Neural crest cell (in vitro differentiated cells): Measurements from ENCODE around the gene CHID1. TPM values are rescaled to one million over a fixed set of nuclear protein-coding genes. Genes with fewer than 3 reads are reported as not detected.

Source experiments
- DNase-seq: peaks from one replicate; pipeline ENCODE4 v3.0.0; 2021; ENCODE audit warnings: low read depth, mixed read lengths, low spot score
- H3K27ac Mint-ChIP-seq: one replicate; pipeline ENCODE4 v1.8.0; 2021; ENCODE audit warnings: mild to moderate bottlenecking, mixed read lengths; ENCODE audit not compliant: unreplicated experiment
- H3K27me3 Mint-ChIP-seq: 2 replicates; pipeline ENCODE4 v1.8.0; 2021; ENCODE audit warnings: low read depth, mild to moderate bottlenecking, mixed read lengths
- H3K36me3 Mint-ChIP-seq: 2 replicates; pipeline ENCODE4 v1.8.0; 2021; ENCODE audit warnings: low read depth, mild to moderate bottlenecking, mixed read lengths
- H3K4me1 Mint-ChIP-seq: 2 replicates; pipeline ENCODE4 v1.8.0; 2021; ENCODE audit warnings: mixed read lengths
- H3K4me3 Mint-ChIP-seq: one replicate; pipeline ENCODE4 v1.8.0; 2021; ENCODE audit warnings: mild to moderate bottlenecking, mixed read lengths
- H3K9me3 Mint-ChIP-seq: 2 replicates; pipeline ENCODE4 v1.8.0; 2021; ENCODE audit warnings: mixed read lengths
- CTCF ChIP-seq: fragments of 200-600 bp; sonication (generic); conservative IDR thresholded peaks from 2 replicates; pipeline ENCODE4 v1.5.0; 2021; ENCODE audit warnings: antibody characterized with exemption, mild to moderate bottlenecking
- total RNA-seq: library from RNA; stranded (reverse); gene quantifications from 2 replicates; pipeline ENCODE4 v1.2.1, GENCODE V29; 2021

The CHID1 gene
- total RNA-seq, 1 donor from 2014 or later: 82.4 TPM

- Mint-ChIP-seq H3K9me3 (no peaks in the 10 kb centered on the region), H3K27me3 (no peaks in the 10 kb centered on the region), H3K4me3 (no peak overlapping the region), H3K36me3 (no peaks in the 10 kb centered on the region), H3K4me1 (peaks cover 50% of the 10 kb centered on the region), H3K27ac (peak overlapping the region; percentile 94)
- TF ChIP-seq CTCF: no peak
- no peak for DNase-seq
Observed at GRCh38 chr11:955154-956063, 44.8 kb upstream of the CHID1 start.

DNA sequence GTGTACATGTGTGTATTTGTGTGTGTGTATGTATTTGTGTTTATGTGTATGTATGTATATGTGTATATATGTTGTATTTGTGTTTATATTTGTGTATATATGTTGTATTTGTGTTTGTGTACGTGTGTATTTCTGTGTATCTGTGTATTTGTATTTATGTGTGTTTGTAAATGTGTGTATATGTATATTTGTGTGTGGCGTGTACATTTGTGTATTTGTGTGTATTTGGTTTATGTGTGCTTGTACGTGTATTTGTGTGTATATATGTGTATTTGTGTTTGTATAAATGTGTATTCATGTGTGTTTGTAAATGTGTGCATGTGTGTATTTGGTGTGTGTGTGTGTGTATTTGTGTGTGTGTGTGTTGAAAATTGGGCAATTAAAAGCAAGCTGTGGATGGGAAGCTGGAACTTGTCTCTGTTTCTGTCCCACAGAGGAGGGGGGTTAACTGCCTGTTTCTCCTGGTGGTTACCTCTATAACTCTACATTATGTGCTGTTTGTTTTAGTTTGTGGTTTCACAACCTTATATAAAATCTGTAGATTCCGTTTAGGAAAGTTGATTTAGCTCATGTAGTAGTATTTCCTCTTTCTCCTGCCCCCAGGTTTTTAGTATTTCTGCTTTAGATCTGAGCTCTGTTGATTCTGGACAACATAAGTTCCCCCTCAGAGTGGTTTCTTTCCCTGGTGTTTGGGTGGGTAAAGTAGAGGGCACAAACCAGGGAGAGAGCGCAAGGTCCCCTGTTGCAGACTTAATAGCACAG is 44.0 kb upstream of the CHID1 start:
- Mint-ChIP-seq H3K4me3 (no peak overlapping the region), H3K4me1 (peaks cover 50% of the 10 kb centered on the region)

DNA sequence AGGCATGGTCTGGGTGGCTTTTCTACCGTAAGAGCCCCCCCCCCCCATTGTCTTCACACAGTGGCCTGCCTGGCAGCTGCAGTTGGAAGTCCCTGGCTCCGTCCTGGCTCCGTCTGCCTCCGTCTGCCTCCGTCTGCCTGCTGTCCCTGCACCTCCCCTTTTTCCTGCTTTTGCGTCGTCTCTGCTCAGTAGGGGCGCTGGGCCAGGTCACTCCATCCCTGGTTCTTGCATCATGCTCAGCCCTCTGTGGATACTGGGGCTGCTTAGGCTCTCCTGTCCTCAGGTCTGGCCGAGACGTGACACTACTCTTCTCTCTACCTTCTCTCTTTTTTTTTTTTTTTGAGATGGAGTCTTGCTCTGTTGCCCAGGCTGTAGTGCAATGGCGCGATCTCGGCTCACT is 42.9 kb upstream of the CHID1 start:
- no peak for TF ChIP-seq CTCF
- Mint-ChIP-seq H3K4me3 (no peak overlapping the region), H3K36me3 (peaks cover 10% of the 10 kb centered on the region), H3K4me1 (peaks cover 50% of the 10 kb centered on the region), H3K27me3 (no peaks in the 10 kb centered on the region), H3K9me3 (no peaks in the 10 kb centered on the region), H3K27ac (no peak overlapping the region)
- no peak for DNase-seq

More for the DNA sequence above, 44.0 kb upstream of the CHID1 start:
- Mint-ChIP-seq H3K27ac (no peak overlapping the region), H3K36me3 (peaks cover 4% of the 10 kb centered on the region), H3K9me3 (no peaks in the 10 kb centered on the region), H3K27me3 (no peaks in the 10 kb centered on the region)
- DNase-seq: no peak
- no peak for TF ChIP-seq CTCF

DNA sequence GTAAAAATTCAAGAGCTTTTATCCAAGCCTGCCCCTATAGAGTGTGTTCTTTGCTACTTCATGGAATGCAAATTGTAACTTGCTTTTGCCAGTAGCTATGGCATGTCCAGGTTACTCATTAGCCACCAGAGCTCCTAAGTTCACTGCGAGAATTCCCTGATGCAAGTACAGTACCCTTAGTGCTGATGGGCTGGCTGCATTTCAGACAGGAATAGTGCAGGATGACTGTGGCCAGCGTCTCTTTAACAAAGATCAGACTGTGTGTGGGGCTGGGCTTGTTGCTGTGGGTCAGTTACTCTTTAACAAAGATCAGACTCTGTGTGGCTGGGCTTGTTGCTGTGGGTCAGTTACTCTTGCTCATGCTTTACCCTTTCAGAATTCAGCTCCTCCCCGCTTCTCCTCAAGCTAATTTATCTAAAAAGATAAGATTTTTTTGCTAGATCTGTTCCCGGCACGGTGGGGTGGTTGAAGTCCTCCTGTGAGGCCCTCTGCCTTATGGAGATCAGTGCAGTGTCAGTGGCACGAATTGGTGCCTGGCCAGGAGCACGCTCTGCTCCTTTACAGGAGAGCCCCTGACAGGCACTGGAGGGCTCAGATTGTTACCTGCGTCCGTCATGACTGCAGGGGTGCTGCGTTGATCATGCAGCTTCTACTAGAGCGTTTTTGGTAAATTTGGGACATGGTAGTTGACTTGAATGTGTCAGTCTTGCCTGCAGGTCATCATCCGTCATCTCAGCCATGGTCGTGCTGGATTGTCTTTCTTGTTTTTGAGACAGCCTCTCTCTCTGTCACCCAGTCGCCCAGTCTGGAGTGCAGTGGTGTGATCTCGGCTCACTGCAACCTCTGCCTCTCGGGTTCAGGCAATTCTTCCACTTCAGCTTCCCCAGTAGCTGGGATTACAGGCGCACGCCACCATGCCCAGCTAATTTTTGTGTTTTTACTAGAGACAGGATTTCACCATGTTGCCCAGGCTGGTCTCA is 42.1 kb upstream of the CHID1 start:
- H3K36me3 Mint-ChIP-seq: peaks cover 15% of the 10 kb centered on the region
- H3K27me3 Mint-ChIP-seq: no peaks in the 10 kb centered on the region
- peaks cover 49% of the 10 kb centered on the region for H3K4me1 Mint-ChIP-seq
- H3K9me3 Mint-ChIP-seq: no peaks in the 10 kb centered on the region
- peak overlapping the region; percentile 68 for H3K27ac Mint-ChIP-seq
- H3K4me3 Mint-ChIP-seq: peak overlapping the region; percentile 39
- no peak for DNase-seq
- no peak for TF ChIP-seq CTCF

DNA sequence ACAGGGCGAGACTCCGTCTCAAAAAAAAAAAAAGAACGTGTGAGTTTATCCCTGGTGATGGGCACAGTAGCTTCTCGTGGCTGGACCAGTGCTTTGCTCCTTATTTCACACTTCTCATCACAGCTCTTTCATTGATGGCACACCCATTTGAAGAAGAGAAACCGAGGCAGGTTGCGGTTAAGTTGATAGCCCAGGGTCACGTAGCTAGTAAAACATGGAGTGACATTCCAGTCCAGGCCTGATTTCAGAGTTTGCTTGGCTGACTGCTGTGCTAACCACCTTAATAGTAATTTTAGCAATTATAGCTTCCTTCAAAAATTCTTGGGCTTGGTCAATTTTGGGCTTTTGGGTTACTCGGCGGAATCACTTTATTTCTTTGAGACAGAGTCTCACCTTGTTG is 40.9 kb upstream of the CHID1 start:
- Mint-ChIP-seq H3K27me3 (no peaks in the 10 kb centered on the region), H3K4me1 (peaks cover 40% of the 10 kb centered on the region), H3K9me3 (no peaks in the 10 kb centered on the region), H3K27ac (no peak overlapping the region), H3K36me3 (peaks cover 15% of the 10 kb centered on the region), H3K4me3 (no peak overlapping the region)
- TF ChIP-seq CTCF: no peak
- no peak for DNase-seq
